H1 (cell line): ENCODE measurements around the gene GOLIM4. TPM values are rescaled to one million over a fixed set of nuclear protein-coding genes. Genes with fewer than 3 reads are reported as not detected.

Experiments
- ASH2L ChIP-seq: fragments of 200-600, 300-600 bp; sonication (generic); IDR thresholded peaks from one replicate; pipeline ENCODE4 v1.7.1; 2017; ENCODE audit warnings: low read length
- CTCF ChIP-seq, 3 experiments: IDR thresholded peaks; 1 replicate in 2 of 3; 2 replicates in 1 of 3; pipeline versions ENCODE4 v1.5.1 to v1.6.1; 2011; ENCODE audit warnings: low read length in 3 of 3, mild to moderate bottlenecking in 3 of 3, inconsistent platforms in 2 of 3, low read depth in 1 of 3, moderate library complexity in 1 of 3; ENCODE audit not compliant: insufficient read depth in 1 of 3; ENCODE audit errors: control extremely low read depth in 1 of 3
- RAD21 ChIP-seq, 2 experiments: IDR thresholded peaks in 1 of 2; conservative IDR thresholded peaks in 1 of 2; 2 replicates each; pipeline ENCODE4 v1.6.1; 2011; ENCODE audit warnings: low read depth in 2 of 2, low read length in 2 of 2, improper control_type of control experiment in 1 of 2, inconsistent platforms in 1 of 2, mild to moderate bottlenecking in 1 of 2, moderate library complexity in 1 of 2
- polyA plus RNA-seq, 7 experiments: library from polyadenylated mRNA; depleted of rRNA in 3 of 7; stranded (reverse) in 5 of 7; unstranded in 2 of 7; fragments of >200 nt in 5 of 7; fragments of 200-250 nt in 2 of 7; gene quantifications; 1 replicate in 5 of 7; 2 replicates in 1 of 7; 4 replicates in 1 of 7; pipeline versions ENCODE4 v1.2.1 to v1.2.3, GENCODE V29; 2011 to 2013; ENCODE audit warnings: missing spikeins in 2 of 7, mixed read lengths in 2 of 7
- total RNA-seq: library from RNA; stranded (reverse); fragmentation: NEBNext Ultra II Directional; extraction: Animal tissue kit (Norgen Biotek cat#: 25700); gene quantifications from 2 replicates; pipeline ENCODE4 v1.2.1, GENCODE V29; 2021
- TF ChIP-seq, protein P1 (sequence below): fragments of 300-600 bp; sonication (generic); IDR thresholded peaks from 2 replicates; pipeline ENCODE4 v1.7.1; 2012; ENCODE audit warnings: low read length, moderate library complexity, mild to moderate bottlenecking, inconsistent platforms; ENCODE audit not compliant: insufficient replicate concordance
- TF ChIP-seq, protein P2 (sequence below): IDR thresholded peaks from 2 replicates; pipeline ENCODE4 v1.6.1; 2012; ENCODE audit warnings: low read length, inconsistent platforms

Gene GOLIM4
- total and polyA plus RNA-seq, 2 of the 8 experiments (the other 6 are each of a cell fraction or from before 2014, with no cell fraction given): 5.6 to 29.7 TPM

- TF ChIP-seq, protein P1, sequence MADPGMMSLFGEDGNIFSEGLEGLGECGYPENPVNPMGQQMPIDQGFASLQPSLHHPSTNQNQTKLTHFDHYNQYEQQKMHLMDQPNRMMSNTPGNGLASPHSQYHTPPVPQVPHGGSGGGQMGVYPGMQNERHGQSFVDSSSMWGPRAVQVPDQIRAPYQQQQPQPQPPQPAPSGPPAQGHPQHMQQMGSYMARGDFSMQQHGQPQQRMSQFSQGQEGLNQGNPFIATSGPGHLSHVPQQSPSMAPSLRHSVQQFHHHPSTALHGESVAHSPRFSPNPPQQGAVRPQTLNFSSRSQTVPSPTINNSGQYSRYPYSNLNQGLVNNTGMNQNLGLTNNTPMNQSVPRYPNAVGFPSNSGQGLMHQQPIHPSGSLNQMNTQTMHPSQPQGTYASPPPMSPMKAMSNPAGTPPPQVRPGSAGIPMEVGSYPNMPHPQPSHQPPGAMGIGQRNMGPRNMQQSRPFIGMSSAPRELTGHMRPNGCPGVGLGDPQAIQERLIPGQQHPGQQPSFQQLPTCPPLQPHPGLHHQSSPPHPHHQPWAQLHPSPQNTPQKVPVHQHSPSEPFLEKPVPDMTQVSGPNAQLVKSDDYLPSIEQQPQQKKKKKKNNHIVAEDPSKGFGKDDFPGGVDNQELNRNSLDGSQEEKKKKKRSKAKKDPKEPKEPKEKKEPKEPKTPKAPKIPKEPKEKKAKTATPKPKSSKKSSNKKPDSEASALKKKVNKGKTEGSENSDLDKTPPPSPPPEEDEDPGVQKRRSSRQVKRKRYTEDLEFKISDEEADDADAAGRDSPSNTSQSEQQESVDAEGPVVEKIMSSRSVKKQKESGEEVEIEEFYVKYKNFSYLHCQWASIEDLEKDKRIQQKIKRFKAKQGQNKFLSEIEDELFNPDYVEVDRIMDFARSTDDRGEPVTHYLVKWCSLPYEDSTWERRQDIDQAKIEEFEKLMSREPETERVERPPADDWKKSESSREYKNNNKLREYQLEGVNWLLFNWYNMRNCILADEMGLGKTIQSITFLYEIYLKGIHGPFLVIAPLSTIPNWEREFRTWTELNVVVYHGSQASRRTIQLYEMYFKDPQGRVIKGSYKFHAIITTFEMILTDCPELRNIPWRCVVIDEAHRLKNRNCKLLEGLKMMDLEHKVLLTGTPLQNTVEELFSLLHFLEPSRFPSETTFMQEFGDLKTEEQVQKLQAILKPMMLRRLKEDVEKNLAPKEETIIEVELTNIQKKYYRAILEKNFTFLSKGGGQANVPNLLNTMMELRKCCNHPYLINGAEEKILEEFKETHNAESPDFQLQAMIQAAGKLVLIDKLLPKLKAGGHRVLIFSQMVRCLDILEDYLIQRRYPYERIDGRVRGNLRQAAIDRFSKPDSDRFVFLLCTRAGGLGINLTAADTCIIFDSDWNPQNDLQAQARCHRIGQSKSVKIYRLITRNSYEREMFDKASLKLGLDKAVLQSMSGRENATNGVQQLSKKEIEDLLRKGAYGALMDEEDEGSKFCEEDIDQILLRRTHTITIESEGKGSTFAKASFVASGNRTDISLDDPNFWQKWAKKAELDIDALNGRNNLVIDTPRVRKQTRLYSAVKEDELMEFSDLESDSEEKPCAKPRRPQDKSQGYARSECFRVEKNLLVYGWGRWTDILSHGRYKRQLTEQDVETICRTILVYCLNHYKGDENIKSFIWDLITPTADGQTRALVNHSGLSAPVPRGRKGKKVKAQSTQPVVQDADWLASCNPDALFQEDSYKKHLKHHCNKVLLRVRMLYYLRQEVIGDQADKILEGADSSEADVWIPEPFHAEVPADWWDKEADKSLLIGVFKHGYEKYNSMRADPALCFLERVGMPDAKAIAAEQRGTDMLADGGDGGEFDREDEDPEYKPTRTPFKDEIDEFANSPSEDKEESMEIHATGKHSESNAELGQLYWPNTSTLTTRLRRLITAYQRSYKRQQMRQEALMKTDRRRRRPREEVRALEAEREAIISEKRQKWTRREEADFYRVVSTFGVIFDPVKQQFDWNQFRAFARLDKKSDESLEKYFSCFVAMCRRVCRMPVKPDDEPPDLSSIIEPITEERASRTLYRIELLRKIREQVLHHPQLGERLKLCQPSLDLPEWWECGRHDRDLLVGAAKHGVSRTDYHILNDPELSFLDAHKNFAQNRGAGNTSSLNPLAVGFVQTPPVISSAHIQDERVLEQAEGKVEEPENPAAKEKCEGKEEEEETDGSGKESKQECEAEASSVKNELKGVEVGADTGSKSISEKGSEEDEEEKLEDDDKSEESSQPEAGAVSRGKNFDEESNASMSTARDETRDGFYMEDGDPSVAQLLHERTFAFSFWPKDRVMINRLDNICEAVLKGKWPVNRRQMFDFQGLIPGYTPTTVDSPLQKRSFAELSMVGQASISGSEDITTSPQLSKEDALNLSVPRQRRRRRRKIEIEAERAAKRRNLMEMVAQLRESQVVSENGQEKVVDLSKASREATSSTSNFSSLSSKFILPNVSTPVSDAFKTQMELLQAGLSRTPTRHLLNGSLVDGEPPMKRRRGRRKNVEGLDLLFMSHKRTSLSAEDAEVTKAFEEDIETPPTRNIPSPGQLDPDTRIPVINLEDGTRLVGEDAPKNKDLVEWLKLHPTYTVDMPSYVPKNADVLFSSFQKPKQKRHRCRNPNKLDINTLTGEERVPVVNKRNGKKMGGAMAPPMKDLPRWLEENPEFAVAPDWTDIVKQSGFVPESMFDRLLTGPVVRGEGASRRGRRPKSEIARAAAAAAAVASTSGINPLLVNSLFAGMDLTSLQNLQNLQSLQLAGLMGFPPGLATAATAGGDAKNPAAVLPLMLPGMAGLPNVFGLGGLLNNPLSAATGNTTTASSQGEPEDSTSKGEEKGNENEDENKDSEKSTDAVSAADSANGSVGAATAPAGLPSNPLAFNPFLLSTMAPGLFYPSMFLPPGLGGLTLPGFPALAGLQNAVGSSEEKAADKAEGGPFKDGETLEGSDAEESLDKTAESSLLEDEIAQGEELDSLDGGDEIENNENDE: no peak
- TF ChIP-seq, protein P2, sequence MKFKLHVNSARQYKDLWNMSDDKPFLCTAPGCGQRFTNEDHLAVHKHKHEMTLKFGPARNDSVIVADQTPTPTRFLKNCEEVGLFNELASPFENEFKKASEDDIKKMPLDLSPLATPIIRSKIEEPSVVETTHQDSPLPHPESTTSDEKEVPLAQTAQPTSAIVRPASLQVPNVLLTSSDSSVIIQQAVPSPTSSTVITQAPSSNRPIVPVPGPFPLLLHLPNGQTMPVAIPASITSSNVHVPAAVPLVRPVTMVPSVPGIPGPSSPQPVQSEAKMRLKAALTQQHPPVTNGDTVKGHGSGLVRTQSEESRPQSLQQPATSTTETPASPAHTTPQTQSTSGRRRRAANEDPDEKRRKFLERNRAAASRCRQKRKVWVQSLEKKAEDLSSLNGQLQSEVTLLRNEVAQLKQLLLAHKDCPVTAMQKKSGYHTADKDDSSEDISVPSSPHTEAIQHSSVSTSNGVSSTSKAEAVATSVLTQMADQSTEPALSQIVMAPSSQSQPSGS: no peak
- TF ChIP-seq CTCF (IDR thresholded peaks at IDR 0.05; ENCODE audit: control extremely low read depth in 1 of 3, insufficient read depth in 1 of 3, low read depth in 1 of 3, low read length in 3 of 3) (peak; percentile 40 to 69 (median 51)), RAD21 (IDR thresholded peaks at IDR 0.05 in 1 of 2, conservative IDR thresholded peaks at IDR 0.05 in 1 of 2; ENCODE audit: low read depth in 2 of 2, low read length in 2 of 2) (peak; percentile 10 to 37; a peak in 2 of 4 replicates), ASH2L (peak; percentile 42)
Measured at GRCh38 chr3:168088106-168088720, 7.5 kb downstream of the GOLIM4 start (continued).
